ENCODE data around the gene CNOT2.

DNA sequence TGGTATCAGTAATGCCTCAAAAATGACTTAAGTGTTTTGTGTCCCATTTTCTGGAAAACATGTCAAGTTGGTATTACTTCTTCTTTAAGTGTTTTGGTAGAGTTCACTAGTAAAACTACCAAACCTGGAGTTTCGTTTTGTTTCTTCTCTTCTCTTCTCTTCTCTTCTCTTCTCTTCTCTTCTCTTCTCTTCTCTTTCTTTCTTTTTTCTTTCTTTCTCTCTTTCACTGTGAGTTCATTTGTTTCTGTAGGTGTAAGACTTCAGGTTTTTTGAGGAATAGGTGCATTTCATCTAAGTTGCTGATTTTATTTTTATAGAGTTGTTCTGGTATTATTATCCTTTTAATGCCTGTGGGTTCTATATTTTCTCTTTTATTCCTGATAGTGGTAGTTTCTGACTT, 21.9 kb downstream of the CNOT2 start:
- no peak for TF ChIP-seq CTCF (conservative IDR thresholded peaks at IDR 0.05; ENCODE audit: low read depth in 2 of 2)
- no peak for TF ChIP-seq EZH2 (IDR thresholded peaks at IDR 0.05; ENCODE audit: low read depth, unreplicated experiment)
- TF ChIP-seq REST (IDR thresholded peaks at IDR 0.05; ENCODE audit: unreplicated experiment) = no peak
- TF ChIP-seq POLR2AphosphoS5 (IDR thresholded peaks at IDR 0.05; ENCODE audit: low read depth) = no peak
- TF ChIP-seq JUNB (IDR thresholded peaks at IDR 0.05; ENCODE audit: unreplicated experiment) = no peak
- no peak for TF ChIP-seq ETS1 (IDR thresholded peaks at IDR 0.05)
- no peak for TF ChIP-seq ZNF114 (CRISPR knock-in tag; IDR thresholded peaks at IDR 0.05)
- no peak for TF ChIP-seq EZH2phosphoT487 (IDR thresholded peaks at IDR 0.05; ENCODE audit: unreplicated experiment)
- no peak for TF ChIP-seq NANOG (IDR thresholded peaks at IDR 0.05; ENCODE audit: borderline replicate concordance)
- no peak for TF ChIP-seq CREB1 (CRISPR knock-in tag; IDR thresholded peaks at IDR 0.05; ENCODE audit: low read depth)
- no peak for TF ChIP-seq STAT1 (IDR thresholded peaks at IDR 0.05; ENCODE audit: unreplicated experiment)
- no peak for TF ChIP-seq ZNF331 (CRISPR knock-in tag; IDR thresholded peaks at IDR 0.05; ENCODE audit: low read depth)
- TF ChIP-seq ZNF462 (CRISPR knock-in tag; IDR thresholded peaks at IDR 0.05) = no peak
